DMS114 treated with DMSO at 0.1 percent for 48 hours (cell line): Measurements from ENCODE around the gene CNTNAP5.

Experiments used
- DNase-seq: peaks from one replicate; lab custom pipeline; 2025; ENCODE audit not compliant: unreplicated experiment; lab: John Stamatoyannopoulos, UW

CNTNAP5 gene

DNA sequence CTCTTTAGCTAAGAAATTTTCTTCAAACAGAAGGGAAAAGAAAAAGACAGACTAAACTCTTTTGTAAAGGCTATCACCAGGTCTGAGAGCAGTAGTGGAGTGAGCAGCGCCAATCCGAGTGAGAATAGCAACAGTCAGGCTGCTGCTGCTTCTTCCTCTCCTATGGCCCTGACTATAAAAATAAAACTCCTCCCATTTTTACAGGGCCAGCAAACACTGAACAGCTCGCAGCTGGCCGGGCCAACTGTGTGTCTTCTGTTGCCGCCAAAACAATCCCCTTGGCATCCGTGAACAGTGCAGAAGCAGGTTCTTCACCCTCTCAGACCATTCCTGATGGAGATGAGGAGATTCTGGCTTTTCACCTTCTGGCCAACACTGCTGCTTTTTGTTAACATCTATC is 124.5 kb downstream of the CNTNAP5 start:
- no peak for DNase-seq

- DNase-seq: no peak
Measured at GRCh38 chr2:124151691-124152090, 126.6 kb downstream of the CNTNAP5 start.

DNA sequence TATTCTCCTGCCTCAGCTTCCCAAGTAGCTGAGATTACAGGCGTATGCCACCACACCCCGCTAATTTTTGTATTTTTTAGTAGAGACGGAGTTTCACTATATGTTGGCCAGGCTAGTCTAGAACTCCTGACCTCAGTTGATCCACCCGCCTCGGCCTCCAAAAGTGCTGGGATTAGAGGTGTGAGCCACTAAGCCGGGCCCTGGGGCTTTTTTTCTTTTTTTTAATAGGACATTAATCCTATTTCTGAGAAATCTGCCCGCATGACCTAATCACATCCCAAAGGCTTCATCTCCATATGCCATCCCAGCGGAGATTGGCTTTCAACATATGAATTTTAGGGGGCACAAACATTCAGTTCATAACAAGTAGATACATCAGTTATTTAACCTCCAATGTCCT is 128.6 kb downstream of the CNTNAP5 start:
- no peak for DNase-seq

- no peak for DNase-seq
Measured at GRCh38 chr2:124159166-124159565, 134.1 kb downstream of the CNTNAP5 start.

GRCh38 chr2:124161542-124161941 is 136.5 kb downstream of the CNTNAP5 start:
- no peak for DNase-seq

DNA sequence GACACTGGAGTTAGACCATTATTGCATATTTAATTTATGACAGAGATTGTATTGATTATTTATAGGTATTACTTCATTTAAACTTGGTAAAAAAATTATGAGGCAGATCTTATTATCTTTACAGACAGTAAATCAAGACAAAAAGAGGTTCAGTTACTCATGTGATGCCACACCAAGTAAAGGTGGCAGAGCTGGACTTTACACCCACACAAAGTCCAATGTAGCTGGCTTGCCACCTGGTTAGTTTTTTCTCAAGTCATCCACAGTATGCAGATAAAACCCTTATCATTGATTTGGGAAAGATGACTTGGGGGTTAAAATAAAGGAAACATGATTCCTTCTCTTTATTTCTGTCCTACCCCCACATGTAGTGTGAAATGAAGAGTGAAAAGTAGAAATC is 137.2 kb downstream of the CNTNAP5 start:
- no peak for DNase-seq

GRCh38 chr2:124163840-124164239 is 138.8 kb downstream of the CNTNAP5 start:
- no peak for DNase-seq

DNA sequence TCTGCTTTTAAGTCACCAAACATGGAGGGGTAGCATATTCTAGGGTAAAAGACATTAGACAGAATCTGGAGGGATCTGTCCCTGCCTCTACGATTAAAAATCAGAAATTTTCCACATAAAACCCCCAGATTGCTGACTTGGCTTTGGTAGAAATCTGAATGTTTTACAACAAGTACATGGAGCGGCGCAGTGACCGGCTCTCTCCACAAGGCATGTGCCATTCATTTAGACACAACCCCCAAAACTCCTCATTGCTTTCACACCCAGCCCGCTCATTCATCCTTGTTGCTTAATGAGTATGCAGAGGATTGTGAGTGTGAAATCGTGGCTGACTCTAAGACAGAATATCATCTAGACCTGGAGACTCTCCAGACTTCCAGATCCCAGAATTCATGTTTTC is 140.6 kb downstream of the CNTNAP5 start:
- DNase-seq: no peak

GRCh38 chr2:124171472-124172063 is 146.5 kb downstream of the CNTNAP5 start:
- no peak for DNase-seq

DNA sequence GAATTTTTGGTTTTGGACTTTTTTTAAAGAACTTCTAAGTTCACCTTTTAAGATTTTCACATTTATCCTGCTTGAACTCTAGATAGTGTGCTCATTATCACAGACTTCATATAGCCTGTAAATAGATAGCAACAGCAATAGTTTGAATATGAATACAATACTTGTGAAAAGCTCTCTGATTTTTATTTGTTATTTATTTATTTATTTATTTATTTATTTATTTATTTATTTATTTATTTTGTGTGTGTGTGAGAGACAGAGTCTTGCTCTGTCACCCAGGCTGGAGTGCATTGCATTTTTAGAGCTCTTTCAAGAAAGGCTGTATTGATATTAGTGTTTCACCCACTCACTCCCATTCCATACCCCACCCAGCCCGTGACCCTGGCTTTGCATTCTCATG is 153.6 kb downstream of the CNTNAP5 start:
- no peak for DNase-seq

DNA sequence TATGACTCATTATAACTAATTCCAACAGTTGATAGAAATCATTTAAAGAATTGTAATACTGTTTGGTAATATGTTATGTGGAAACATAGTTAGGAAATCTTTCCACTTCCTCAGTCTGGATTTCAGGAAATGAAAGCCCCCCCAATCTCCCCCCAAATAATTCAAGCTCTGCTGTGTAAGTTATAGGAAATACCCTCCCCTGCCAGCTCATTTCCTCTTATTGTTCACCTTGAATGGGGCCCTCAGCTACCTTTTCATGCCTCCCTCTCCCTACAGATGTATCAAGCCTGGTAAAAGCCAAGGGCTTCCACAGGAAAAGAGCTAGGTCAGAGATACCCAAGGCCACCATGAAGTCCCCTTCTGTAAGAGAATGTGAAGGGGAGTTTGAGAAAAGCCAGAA is 155.5 kb downstream of the CNTNAP5 start:
- DNase-seq: no peak

GRCh38 chr2:124186801-124187200 is 161.7 kb downstream of the CNTNAP5 start:
- no peak for DNase-seq

- DNase-seq: no peak
Measured at GRCh38 chr2:124187948-124188347, 162.9 kb downstream of the CNTNAP5 start.

- no peak for DNase-seq
Measured at GRCh38 chr2:124193706-124194105, 168.6 kb downstream of the CNTNAP5 start.

- DNase-seq: no peak
Measured at GRCh38 chr2:124201713-124202112, 176.6 kb downstream of the CNTNAP5 start.

GRCh38 chr2:124209441-124209840 is 184.4 kb downstream of the CNTNAP5 start:
- DNase-seq: no peak

GRCh38 chr2:124211461-124211860 is 186.4 kb downstream of the CNTNAP5 start:
- no peak for DNase-seq

GRCh38 chr2:124213977-124214587 is 189.0 kb downstream of the CNTNAP5 start:
- DNase-seq: no peak

DNA sequence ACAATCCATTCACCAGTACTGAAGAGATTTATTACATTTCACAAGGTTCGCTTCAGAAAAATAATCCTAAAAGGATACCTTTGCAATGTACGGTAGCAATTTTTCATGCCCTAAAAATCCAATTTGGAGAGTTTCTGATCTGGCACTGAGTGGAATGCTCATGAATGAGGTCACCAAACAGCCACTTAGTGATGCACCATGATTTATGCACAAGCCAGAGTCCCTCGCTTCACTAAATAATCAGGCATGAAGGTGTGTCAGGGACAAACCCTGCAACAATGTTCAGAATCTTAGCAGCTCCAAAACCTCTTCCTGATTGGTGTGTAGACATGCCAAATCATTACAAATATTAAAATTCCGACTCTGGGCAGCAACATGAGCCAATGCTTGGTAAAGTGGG is 221.1 kb downstream of the CNTNAP5 start:
- no peak for DNase-seq

DNA sequence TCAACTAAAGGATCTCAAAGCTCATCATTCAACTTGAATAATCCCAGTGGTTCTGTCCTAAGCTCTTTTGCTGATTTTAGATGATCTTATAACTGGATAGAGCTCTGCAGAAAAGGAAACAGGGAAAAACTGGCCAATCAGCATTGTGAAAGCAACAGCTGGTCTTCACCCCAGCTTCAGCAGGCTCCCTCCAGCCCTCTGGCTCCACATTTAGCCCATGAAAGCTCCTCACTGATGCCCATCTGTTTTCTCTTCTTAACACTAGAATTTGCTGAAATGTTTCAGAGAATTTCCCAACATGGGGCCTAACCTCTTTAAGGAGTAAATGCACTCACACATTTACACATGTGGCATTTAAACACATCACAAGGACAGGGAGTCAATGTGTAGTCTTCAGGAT is 223.3 kb downstream of the CNTNAP5 start:
- no peak for DNase-seq

GRCh38 chr2:124250433-124250832 is 225.3 kb downstream of the CNTNAP5 start:
- no peak for DNase-seq

GRCh38 chr2:124254621-124255020 is 229.5 kb downstream of the CNTNAP5 start:
- no peak for DNase-seq

DNA sequence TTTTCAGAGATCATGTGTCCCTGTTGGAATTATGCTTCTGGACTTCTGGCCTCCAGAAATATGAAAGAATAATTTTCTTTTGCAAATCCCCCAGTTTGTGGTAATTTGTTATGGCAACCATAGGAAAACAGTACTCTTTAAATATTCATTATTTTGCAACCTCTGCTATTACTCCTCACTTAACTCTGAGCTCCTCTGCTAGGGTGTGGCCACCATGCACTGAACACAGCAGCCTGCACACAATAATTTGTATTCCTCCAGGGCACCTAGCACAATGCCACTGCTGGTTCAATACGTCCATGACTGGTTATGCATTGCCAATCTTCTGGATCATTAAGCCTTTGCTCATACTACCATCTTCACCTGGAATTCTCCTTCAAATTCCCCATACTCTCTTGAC is 232.0 kb downstream of the CNTNAP5 start:
- DNase-seq: no peak
